ENCODE results near the gene OSTF1.
A peak's percentile ranks its signal among the peaks of the same experiment; 100 is the strongest.

OSTF1 gene

GRCh38 chr9:75087824-75088645 is at the start of gene OSTF1, which contains the start of gene NMRK1:
Gene OSTF1 (plus strand): TSS chr9:75088514. CDS start chr9:75088693, 179 bp downstream.
Gene NMRK1 (minus strand): TSS chr9:75088155. CDS start chr9:75083115, 5,040 bp downstream.
- DNase-seq = peak; percentile 91

- no peak for DNase-seq
Observed at GRCh38 chr9:75039009-75039408, 49.3 kb upstream of the OSTF1 start.

GRCh38 chr9:75039801-75040200 is 48.5 kb upstream of the OSTF1 start:
- DNase-seq = no peak

- no peak for DNase-seq
Observed at GRCh38 chr9:75041041-75041440, 47.3 kb upstream of the OSTF1 start.

GRCh38 chr9:75046725-75047345 is 41.5 kb upstream of the OSTF1 start:
- no peak for DNase-seq

GRCh38 chr9:75047506-75047905 is 40.8 kb upstream of the OSTF1 start:
- DNase-seq = no peak

GRCh38 chr9:75051285-75051684 is 37.0 kb upstream of the OSTF1 start:
- no peak for DNase-seq

GRCh38 chr9:75053869-75054268 is 34.4 kb upstream of the OSTF1 start:
- DNase-seq = no peak

GRCh38 chr9:75054368-75055001 is 33.8 kb upstream of the OSTF1 start:
- DNase-seq = no peak

- no peak for DNase-seq
Observed at GRCh38 chr9:75061169-75061568, 27.1 kb upstream of the OSTF1 start.

- no peak for DNase-seq
Observed at GRCh38 chr9:75063556-75064305, 24.6 kb upstream of the OSTF1 start.

GRCh38 chr9:75064307-75065025 is 23.8 kb upstream of the OSTF1 start:
- no peak for DNase-seq

- no peak for DNase-seq
Observed at GRCh38 chr9:75065510-75065909, 22.8 kb upstream of the OSTF1 start.

- no peak for DNase-seq
Observed at GRCh38 chr9:75067894-75068293, 20.4 kb upstream of the OSTF1 start.

GRCh38 chr9:75069171-75069570 is 19.1 kb upstream of the OSTF1 start:
- no peak for DNase-seq

GRCh38 chr9:75071530-75072122 is 16.7 kb upstream of the OSTF1 start:
- no peak for DNase-seq

GRCh38 chr9:75072895-75073294 is 15.4 kb upstream of the OSTF1 start:
- DNase-seq = no peak

GRCh38 chr9:75081632-75082031 is 6.7 kb upstream of the OSTF1 start:
- no peak for DNase-seq

- DNase-seq = no peak
Observed at GRCh38 chr9:75083188-75083970, 4.9 kb upstream of the OSTF1 start.

- DNase-seq = no peak
Observed at GRCh38 chr9:75084081-75084672, 4.1 kb upstream of the OSTF1 start.

- no peak for DNase-seq
Observed at GRCh38 chr9:75085640-75086039, 2.7 kb upstream of the OSTF1 start.

Data from T1000 (cell line).